Lower leg skin (tissue), 3 donors: ENCODE measurements around the gene GDPD4.

Source experiments
- CTCF ChIP-seq, 3 donors: fragments of 450-650 bp; IDR thresholded peaks; one replicate each; pipeline ENCODE4 v1.5.1; 2016; ENCODE audit warnings: antibody characterized with exemption in 3 of 3, mild to moderate bottlenecking in 3 of 3, moderate library complexity in 2 of 3
- POLR2A ChIP-seq, 2 donors: fragments of 450-650 bp; IDR thresholded peaks; one replicate each; pipeline ENCODE4 v1.6.1; 2016 to 2017; ENCODE audit warnings: antibody characterized with exemption in 2 of 2, mild to moderate bottlenecking in 1 of 2, moderate library complexity in 1 of 2

DNA sequence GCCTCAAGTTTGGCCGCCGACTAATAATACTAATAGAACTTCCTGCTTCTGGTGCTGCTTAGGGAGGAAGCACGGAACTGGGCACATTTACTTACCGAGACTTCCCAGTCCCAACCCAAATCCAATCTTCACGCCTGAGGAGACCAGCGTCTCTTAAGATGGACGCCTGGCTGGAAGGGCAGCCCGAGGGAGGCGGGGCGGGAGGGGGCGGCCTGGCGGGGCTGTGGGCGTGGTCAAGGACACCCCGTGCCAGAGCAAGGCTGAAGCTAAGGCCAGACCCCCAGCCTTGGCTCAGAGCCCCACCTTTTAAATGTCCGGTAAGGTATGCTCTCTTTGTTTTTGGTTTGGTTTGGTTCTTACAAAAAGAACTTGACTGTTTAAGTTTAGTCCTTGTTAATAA, at the start of gene GDPD4:
- TF ChIP-seq CTCF (IDR thresholded peaks at IDR 0.05) = no peak
- no peak for TF ChIP-seq POLR2A (IDR thresholded peaks at IDR 0.05)
